OCI-LY1 (cell line): ENCODE data around the gene IP6K3.

ENCODE experiments used
- H2AFZ ChIP-seq: fragments of 200-600 bp; sonication (generic), shearing (Covaris generic); 2 replicates; pipeline ENCODE4 v1.6.0; 2014; ENCODE audit warnings: antibody characterized with exemption, mild to moderate bottlenecking, low read length
- H3F3A ChIP-seq: fragments of 200-600 bp; sonication (generic), shearing (Covaris generic); 2 replicates; pipeline ENCODE4 v1.6.0; 2014; ENCODE audit warnings: mild to moderate bottlenecking, antibody characterized with exemption, low read length, moderate library complexity; ENCODE audit not compliant: insufficient read depth
- H3K27ac ChIP-seq: fragments of 200-600 bp; sonication (generic); 2 replicates; pipeline ENCODE4 v1.5.1; 2014; ENCODE audit warnings: low read length, mixed run types, mild to moderate bottlenecking, low read depth; ENCODE audit not compliant: poor library complexity, severe bottlenecking
- H3K27me3 ChIP-seq: fragments of 200-600 bp; sonication (generic); 2 replicates; pipeline ENCODE4 v1.6.0; 2014; ENCODE audit warnings: antibody characterized with exemption, mild to moderate bottlenecking, low read length, moderate library complexity; ENCODE audit not compliant: insufficient read depth
- H3K36me3 ChIP-seq: fragments of 200-600 bp; sonication (generic); 2 replicates; pipeline ENCODE4 v1.6.1; 2014; ENCODE audit warnings: mild to moderate bottlenecking, antibody characterized with exemption, low read length, moderate library complexity, mixed read lengths; ENCODE audit not compliant: insufficient read depth
- H3K4me1 ChIP-seq: fragments of 200-600 bp; sonication (generic); 2 replicates; pipeline ENCODE4 v1.5.1; 2014; ENCODE audit warnings: mild to moderate bottlenecking, low read length, moderate library complexity; ENCODE audit not compliant: insufficient read depth, severe bottlenecking
- H3K4me2 ChIP-seq: fragments of 200-600 bp; sonication (generic), shearing (Covaris generic); 2 replicates; pipeline ENCODE4 v1.6.1; 2014; ENCODE audit warnings: low read length
- H3K4me3 ChIP-seq: fragments of 200-600 bp; sonication (generic); 2 replicates; pipeline ENCODE4 v1.5.1; 2014; ENCODE audit warnings: low read length, low read depth, mild to moderate bottlenecking, mixed read lengths; ENCODE audit not compliant: poor library complexity, severe bottlenecking
- H3K79me2 ChIP-seq: fragments of 200-600 bp; shearing (Covaris generic); 2 replicates; pipeline ENCODE4 v1.6.1; 2016; ENCODE audit warnings: mixed run types, low read length, mixed read lengths; ENCODE audit not compliant: insufficient read depth
- H3K9ac ChIP-seq: fragments of 200-600 bp; sonication (generic), shearing (Covaris generic); 2 replicates; pipeline ENCODE4 v1.6.1; 2014; ENCODE audit warnings: mild to moderate bottlenecking, low read length, mixed read lengths
- H3K9me2 ChIP-seq: fragments of 200-600 bp; sonication (generic), shearing (Covaris generic); 2 replicates; pipeline ENCODE4 v1.6.1; 2014; ENCODE audit warnings: low read depth, mild to moderate bottlenecking, low read length, mixed read lengths
- H3K9me3 ChIP-seq: fragments of 200-600 bp; shearing (Covaris generic); 2 replicates; pipeline ENCODE4 v1.6.1; 2014; ENCODE audit warnings: low read length, mixed read lengths
- H4K20me1 ChIP-seq: fragments of 200-600 bp; sonication (generic), shearing (Covaris generic); 2 replicates; pipeline ENCODE4 v1.6.0; 2016; ENCODE audit warnings: mild to moderate bottlenecking, low read length; ENCODE audit not compliant: insufficient read depth
- CTCF ChIP-seq: fragments of 200-600 bp; sonication (generic), shearing (Covaris generic); IDR thresholded peaks from 2 replicates; pipeline ENCODE4 v1.5.1; 2017; ENCODE audit warnings: mild to moderate bottlenecking, antibody characterized with exemption, low read length, moderate library complexity, mixed read lengths
- EZH2 ChIP-seq: fragments of 200-600 bp; sonication (generic), shearing (Covaris generic); IDR thresholded peaks from 2 replicates; pipeline ENCODE4 v1.8.0; 2017; ENCODE audit warnings: borderline replicate concordance, mixed run types, mild to moderate bottlenecking, antibody characterized with exemption, low read length, moderate library complexity, mixed read lengths

Gene IP6K3

GRCh38 chr6:33789550-33789895 is 42.8 kb upstream of the IP6K3 start:
- Histone ChIP-seq H3F3A (no peaks in the 10 kb centered on the region), H4K20me1 (no peaks in the 10 kb centered on the region), H2AFZ (peak overlapping the region; percentile 87; the same call in 1 of the 2 replicates), H3K9ac (no peak overlapping the region), H3K4me1 (peaks cover 30% of the 10 kb centered on the region), H3K4me2 (peak overlapping the region; percentile 24; the same call in 1 of the 2 replicates), H3K9me2 (no peaks in the 10 kb centered on the region), H3K27me3 (no peaks in the 10 kb centered on the region), H3K27ac (no peak overlapping the region), H3K36me3 (peaks cover 8% of the 10 kb centered on the region; the same call in 1 of the 2 replicates), H3K4me3 (peak overlapping the region; percentile 99), H3K79me2 (no peaks in the 10 kb centered on the region), H3K9me3 (no peaks in the 10 kb centered on the region)
- TF ChIP-seq CTCF (no peak), EZH2 (no peak)

- Histone ChIP-seq H3K4me2 (peak within 1 kb of the TSS; percentile 89), H3K4me3 (peak within 1 kb of the TSS; percentile 99), H3K9me2 (no peaks in the 10 kb centered on the region), H3F3A (no peaks in the 10 kb centered on the region), H3K27me3 (no peaks in the 10 kb centered on the region), H3K9me3 (no peaks in the 10 kb centered on the region), H4K20me1 (no peaks in the 10 kb centered on the region), H3K9ac (peak within 1 kb of the TSS; percentile 96), H3K79me2 (no peaks in the 10 kb centered on the region), H3K4me1 (peaks cover 30% of the 10 kb centered on the region), H3K27ac (no peak within 1 kb of the TSS), H3K36me3 (peaks cover 11% of the 10 kb centered on the region; the same call in 1 of the 2 replicates), H2AFZ (peak within 1 kb of the TSS; percentile 87; the same call in 1 of the 2 replicates)
- TF ChIP-seq EZH2 = no peak
These were observed 42.2 kb upstream of the IP6K3 start, which contains the start of gene LEMD2 for GRCh38 chr6:33788694-33789549. Gene LEMD2, minus strand, starts transcription at chr6:33789130. Its CDS starts 14 bp downstream, at chr6:33789116.

GRCh38 chr6:33787954-33788693 is 41.4 kb upstream of the IP6K3 start:
- no peak overlapping the region for H2AFZ ChIP-seq
- no peak overlapping the region for H3K27ac ChIP-seq
- H3K79me2 ChIP-seq = no peaks in the 10 kb centered on the region
- H3K36me3 ChIP-seq = peaks cover 19% of the 10 kb centered on the region; the same call in 1 of the 2 replicates
- H3K4me2 ChIP-seq = peak overlapping the region; percentile 89
- H3K9me3 ChIP-seq = no peaks in the 10 kb centered on the region
- peaks cover 30% of the 10 kb centered on the region for H3K4me1 ChIP-seq
- H3K27me3 ChIP-seq = no peaks in the 10 kb centered on the region
- TF ChIP-seq EZH2 (no peak), CTCF (no peak)
- no peaks in the 10 kb centered on the region for H4K20me1 ChIP-seq
- H3K9ac ChIP-seq = peak overlapping the region; percentile 96
- H3F3A ChIP-seq = no peaks in the 10 kb centered on the region
- no peaks in the 10 kb centered on the region for H3K9me2 ChIP-seq
- peak overlapping the region; percentile 99 for H3K4me3 ChIP-seq
